GM21737 (cell line): ENCODE results near the gene NF1.
"Not testable (repeated sequence)": the region's sequence is repeated elsewhere in the genome, so short reads cannot be mapped to it uniquely, and the experiment has no call there.

Source experiments
- ATAC-seq: cut with Tn5 transposase; IDR thresholded peaks from one replicate; pipeline ENCODE4 v1.9.1; 2021; ENCODE audit warnings: mild to moderate bottlenecking, moderate library complexity; ENCODE audit not compliant: unreplicated experiment

Gene NF1

DNA sequence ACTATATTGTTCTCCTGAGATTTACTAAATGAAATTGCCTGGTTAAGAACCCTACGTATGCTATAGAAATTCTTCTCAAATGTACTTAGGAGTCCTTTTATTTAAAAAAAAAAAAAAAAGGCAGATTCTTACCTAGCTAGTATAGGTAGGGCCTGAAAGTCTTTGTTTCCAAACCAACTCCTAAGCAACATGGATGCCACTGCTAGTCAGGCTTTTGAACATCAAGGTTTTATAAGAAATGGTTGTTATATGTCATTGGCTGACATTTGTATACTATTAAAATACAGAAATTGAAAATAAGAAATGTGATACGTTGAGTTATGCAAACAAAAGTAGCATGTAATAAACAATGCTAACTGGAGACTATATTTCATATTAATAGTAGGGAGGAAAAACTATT is 225.5 kb downstream of the NF1 start:
- ATAC-seq: no peak

DNA sequence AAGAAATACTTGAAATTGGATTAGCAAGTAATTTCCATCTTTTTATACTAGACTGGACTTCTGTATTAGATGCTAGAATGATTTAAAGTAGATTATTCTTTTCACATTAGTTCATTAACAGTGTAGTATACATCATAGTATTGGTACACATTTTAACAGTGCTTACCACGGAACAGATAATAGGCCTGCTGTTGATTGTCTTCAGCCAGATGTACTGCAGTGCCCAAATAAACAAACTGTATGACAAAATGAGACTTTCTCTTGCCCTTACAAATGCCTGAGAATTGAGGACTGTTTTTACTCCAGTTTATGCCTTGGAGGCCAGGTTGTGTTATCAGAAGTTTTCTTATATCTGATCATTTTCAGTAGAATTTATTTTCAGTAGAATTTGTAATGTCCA is 226.0 kb downstream of the NF1 start:
- no peak for ATAC-seq

DNA sequence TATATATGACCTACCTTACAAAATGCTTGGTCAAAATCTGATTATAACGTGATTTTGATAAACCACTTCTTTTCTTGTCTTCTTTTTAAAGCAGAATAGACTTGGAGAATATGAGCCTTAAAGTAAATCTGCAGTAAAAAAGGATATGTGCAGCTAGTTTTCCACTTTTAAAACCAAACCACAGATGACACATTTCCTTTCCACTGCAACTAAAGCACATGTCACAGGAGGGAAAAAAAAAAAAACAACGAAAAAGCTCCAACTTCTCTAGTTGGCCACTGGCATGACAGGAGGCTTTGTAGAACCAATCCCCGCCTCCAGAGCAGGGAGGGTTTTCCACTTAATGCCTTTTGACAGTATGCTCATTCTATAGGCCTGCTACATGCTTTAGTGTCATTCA is 226.7 kb downstream of the NF1 start, which contains the start of gene EVI2A:
Gene EVI2A (minus strand): TSS at position 142 of the 400 bp plus-strand sequence. CDS start 2,609 bp downstream, outside the sequence.
- ATAC-seq: no peak

DNA sequence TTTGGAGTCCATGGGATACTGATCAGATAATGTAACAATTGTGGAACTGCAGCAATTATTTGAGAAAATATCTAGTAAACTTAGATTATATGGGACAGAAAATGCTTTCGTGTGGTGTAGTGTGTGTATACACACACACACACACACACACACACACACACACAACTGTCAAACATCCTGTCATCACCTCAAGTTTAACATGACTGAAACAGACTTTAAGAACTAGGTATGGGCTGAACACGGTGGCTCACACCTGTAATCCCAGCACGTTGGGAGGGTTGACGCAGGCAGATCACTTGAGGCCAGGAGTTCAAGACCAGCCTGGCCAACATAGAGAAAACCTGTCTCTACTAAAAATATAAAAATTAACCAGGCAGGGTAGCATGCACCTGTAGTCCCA is 227.2 kb downstream of the NF1 start:
- ATAC-seq: no peak

DNA sequence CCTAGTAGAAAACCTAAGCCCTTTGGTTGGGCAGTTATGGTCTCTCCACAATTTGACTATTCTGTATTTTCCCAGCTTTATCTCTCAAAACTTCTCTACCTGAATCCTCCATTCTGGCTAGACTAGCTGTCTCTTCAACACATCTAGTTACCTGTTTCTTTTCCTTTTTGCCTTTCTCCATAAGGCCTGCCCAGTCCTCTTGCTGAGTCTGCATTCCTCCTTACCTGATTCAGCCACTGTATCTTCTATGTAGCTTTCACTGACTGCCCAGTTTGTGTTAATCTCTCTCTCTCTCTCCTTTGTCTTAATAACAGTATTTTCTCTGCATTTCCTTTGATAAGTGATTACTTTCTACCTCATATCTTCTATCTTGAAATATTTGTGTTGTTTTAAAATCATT is 228.8 kb downstream of the NF1 start:
- no peak for ATAC-seq

DNA sequence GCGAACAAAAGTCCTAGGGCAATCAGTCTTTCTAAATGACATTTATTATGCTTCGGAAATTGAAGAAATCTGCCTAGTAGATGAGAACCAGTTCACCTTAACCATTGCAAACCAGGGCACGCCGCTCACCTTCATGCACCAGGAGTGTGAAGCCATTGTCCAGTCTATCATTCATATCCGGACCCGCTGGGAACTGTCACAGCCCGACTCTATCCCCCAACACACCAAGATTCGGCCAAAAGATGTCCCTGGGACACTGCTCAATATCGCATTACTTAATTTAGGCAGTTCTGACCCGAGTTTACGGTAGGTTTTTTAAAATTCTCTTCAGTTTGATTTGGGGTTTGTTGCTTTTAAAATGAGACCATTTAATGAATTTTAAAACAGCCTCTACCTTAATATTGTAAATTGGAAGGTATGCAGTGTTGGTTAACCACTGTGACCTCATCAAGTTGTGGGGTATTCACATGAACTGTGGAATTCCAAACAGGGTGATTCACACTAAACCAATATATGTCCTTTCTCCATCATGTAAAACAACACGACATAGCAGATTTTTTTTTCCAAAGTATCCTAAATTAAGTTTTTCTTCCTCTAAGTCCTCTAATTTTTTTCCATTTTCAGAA is 232.9 kb downstream of the NF1 start:
- no peak for ATAC-seq

DNA sequence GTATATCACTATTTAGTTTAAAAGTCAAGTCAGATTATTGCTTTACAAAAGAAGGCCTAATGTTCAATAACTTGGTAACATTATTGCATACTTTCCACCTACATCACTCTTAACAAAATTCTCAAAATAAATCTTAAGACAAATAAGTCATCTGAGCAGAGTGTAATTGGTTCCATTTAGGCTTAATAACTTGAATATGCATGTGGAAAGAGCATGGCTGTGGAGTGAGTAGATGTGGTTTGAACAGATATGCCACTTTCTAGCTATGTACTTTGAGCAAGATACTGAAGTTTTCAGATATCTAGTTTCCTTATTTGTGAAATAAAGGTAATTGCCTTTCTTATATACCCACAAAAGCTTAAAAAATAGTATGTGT is 233.4 kb downstream of the NF1 start:
- no peak for ATAC-seq

DNA sequence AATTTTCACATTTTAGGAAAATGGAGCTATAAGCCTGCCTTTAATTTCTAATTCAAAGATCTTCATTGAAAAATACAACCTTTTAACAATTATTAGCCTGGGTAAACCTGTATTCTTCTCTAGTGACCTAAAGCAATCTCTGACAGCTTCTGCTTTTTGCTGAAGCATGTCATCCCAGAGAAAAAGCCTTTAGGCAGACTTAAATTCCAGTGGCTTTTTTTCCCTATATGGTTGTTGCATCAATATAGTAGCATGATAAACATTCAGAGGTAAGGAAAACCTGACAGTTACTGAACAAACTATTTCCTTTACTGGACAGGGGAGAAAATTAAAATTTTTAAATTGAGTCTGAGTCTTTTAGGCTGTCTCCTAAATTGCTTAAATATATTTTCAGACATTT is 234.4 kb downstream of the NF1 start:
- no peak for ATAC-seq

DNA sequence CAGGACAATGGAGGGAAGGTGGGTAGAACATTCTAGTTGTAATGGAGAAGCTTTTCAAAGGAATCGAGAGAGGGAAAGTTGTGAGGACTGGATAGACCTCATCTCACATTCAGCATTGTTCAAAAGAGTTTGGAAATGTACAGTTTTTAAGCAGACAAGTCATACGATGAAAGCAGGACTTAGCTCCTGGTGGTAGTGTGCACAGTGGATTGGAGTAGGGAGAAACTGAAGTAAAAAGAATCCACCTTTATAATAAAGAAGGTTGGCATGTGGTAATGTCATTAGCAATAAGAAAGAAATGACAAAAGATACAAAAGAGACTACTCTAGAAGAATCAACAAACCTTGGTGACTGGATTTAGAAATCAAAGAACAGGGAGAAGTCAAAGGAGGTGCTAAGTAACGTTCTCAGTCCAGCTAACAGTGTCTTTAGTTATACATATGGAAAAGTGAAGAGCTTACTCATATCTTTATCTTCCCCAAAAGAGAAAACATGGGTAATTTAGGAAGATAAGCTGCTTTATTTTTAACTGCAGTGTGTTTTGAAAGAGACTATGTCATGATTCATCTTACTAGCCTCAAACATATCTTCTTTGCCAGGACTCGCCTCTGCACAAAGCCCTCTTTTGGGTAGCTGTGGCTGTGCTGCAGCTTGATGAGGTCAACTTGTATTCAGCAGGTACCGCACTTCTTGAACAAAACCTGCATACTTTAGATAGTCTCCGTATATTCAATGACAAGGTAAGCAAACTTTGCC is 245.3 kb downstream of the NF1 start:
- ATAC-seq: no peak

DNA sequence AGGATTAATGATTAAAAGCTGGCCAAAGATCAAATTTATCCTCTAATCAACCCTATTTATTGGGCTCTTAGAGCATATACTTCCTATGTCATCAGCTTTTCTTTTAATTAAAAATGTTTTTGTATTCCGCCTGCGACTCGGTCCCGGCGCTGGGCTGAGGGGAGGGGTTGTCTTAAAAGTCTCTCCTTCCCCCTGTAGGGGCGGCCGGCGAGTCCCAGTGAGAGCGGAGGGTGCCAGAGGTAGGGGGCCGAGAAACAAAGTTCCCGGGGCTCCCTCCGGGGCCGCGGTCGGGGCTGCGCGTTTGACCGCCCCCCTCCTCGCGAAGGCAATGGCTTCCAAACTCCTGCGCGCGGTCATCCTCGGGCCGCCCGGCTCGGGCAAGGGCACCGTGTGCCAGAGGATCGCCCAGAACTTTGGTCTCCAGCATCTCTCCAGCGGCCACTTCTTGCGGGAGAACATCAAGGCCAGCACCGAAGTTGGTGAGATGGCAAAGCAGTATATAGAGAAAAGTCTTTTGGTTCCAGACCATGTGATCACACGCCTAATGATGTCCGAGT is 250.5 kb downstream of the NF1 start:
- ATAC-seq: not testable (repeated sequence)

DNA sequence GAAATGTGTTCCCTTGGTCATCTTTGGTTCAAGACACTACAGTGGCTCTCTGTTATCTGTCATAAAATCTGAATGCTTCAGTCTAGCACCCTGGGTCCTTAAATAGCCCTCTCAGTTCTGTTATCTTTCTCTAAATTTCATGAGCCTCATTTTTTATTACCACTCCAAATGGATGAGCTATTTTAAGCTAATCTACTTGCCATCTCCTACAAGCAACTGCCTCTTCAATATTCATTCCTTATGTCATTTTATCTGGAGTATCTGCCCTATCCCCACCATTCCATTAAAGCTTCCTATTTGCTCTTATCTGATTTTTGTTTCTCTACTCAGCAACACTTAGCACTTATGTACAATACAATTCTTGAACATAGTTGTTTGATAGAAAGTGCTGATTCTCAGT is 254.7 kb downstream of the NF1 start:
- ATAC-seq: no peak

DNA sequence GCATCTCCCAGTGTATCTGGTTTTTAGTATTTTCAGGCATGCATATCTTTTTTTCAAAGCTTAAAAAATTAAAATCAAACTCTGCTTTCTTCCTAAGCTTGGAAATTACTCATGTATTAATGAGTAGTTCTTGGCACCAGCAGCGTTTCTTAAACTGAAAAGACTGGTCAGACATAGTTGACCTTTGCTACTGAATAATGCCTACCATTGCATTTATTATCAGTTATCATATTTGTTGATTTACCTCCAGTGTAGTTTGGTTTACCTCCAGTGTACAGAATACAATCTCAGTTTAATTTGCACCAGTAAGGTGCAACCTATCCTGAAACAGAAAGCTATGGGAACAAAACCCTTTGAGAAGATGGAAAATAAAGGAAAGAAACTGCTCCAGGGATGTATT is 261.2 kb downstream of the NF1 start:
- no peak for ATAC-seq

DNA sequence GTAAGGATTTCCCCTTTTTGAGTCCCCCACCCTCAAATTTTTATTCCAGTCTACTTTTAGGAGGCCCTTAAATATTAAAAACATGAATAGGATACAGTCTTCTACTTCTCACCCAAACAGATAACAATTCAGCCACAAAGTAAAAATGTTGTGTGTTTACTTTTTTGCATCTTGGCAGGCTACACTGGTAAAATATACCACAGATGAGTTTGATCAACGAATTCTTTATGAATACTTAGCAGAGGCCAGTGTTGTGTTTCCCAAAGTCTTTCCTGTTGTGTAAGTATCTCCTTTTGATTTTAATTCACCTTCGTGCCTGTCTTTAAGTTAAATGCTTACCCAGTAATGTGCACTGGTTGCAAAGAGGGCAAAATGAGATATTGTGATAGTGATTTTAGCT is 262.3 kb downstream of the NF1 start:
- ATAC-seq: no peak

DNA sequence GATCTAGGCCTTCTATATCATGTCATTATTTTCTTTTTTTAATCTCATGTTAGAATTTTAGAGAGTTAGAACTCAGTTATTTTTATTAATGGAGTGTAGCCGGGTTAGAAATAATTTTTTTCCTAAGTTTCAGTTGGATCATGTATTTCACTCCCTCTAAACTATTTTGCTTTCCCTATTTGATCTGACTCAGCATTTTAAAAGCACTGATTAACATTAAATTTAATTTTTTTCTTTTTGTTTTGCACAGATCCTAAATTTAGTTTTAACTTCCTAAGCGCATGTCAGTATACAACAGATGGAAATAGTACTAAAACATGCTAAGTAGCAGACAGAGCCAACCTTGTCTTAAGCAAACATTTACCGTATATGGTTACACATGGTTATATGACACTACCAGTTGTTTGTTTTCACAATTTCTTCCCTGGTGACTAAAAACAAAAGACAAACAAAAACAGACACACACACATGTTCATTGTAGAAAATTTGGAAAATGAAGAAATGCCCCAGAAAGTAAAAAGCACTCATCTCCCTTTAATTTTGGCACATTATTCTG is 263.1 kb downstream of the NF1 start:
- no peak for ATAC-seq

DNA sequence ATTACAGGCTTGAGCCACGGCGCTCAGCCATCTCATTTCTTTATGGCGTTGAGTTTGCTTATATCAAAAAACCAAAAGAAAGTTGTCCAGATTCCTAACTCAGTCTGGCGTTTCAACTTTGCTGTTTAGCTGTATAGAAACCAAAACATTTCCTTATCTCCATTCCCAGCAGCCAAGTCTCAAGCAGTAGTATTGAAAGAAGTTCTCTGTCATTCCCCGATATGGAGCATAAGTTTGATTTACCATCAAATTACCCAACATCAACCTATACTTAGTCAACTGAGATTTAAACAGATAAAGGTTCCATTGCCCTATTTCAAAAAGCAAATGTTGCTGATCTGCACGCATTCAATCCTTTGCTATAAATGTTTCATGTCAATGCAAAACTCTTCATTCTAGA is 269.2 kb downstream of the NF1 start:
- no peak for ATAC-seq

DNA sequence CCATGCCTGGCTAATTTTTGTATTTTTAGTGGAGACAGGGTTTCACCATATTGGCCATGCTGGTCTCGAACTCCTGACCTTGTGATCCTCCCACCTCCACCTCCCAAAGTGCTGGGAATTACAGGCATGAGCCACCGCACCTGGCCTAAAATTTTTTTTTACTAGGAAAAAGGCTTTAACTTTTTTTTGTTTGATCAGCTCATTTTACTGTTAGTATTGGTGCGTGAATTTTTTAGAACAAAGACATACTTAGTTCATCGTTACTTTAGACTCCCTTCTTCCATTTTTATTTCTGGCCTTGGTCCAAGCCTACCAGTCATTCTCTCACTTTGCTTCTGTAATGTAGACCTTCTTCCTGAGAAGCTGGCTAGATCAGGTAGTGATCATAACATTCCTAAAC is 271.3 kb downstream of the NF1 start:
- no peak for ATAC-seq

DNA sequence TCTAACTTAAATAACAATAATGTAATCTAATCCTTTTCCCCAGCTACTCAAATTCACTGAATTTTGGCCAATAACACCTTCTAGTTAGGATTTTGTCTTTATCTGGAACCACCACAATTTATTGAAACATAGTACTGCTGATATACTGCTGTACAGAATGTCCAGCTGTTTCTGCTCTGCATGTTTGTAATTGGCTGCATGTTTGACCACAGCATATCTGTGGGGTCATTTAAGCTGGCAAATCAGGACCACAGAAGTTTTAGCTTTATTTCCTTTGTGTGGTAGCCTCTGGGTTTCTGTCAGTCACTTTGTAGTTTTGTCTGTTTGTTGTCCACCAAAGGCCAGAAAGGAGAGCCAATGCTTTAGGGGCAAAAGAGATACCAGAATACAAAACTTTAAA is 274.5 kb downstream of the NF1 start:
- ATAC-seq: no peak

DNA sequence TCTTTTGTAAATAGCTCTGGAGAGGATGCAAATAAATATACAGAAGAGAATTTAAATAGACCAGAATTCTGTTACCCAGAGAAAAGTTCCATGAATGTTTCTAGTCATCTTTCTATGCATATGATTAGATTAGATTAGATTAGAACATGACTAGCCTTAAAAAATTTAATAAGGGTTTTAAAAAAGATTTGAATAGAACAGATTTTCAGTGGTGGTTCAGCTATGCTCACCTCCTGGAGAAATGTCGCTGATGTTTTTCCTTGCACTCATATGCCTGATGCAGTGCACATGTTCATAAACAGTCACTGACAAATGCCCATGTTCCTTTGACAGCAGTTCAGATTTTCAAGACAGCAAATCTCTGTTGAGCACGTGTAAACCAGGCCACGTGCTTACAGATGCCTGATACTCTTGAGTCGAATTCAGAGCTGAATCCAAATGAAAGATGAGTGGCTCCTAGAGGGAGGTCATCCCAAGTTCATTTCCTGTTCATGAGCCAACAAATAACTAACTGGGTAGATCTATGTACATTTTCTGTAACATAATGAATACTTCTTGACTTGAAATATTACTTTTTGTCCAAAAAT is 276.8 kb downstream of the NF1 start:
- no peak for ATAC-seq

DNA sequence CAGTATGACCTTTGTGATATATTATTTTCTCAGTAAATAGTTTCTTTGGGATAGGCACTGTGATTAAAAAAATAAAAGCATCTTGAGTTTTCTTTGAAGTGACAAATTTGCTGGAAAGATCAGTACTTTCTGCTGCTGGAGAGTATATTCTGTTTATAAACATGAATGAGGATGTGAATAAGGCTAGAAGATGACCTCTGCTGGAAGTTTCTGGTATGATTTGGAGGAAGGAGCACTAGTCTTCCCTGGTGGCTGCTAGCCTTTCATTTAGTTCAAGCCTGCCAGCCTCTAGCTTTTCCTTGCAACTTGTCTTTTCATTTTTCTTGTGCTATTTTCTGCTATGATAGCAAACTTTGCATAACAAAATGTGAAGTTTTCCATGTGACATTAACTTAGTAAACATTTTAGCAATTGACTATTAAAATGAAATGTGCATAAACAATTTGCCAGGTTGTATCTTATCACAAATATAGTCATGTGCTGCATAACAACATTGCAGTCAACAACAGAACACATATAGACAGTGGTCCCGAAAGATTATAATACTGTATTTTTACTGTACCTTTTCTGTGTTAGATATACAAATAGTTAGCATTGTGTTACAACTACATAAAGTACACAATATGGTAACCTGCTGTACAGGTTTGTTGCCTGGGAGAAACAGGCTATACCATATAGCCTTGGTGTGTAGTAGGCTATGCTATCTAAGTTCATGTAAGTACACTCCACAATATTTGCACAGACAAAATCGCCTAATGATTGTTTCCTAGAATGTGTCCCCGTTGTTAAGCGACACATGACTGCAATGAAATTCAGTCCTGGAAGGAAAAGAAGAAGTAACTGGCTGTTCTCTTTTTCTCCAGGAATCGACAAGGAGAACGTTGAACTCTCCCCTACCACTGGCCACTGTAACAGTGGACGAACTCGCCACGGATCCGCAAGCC is 278.6 kb downstream of the NF1 start:
- ATAC-seq: no peak

DNA sequence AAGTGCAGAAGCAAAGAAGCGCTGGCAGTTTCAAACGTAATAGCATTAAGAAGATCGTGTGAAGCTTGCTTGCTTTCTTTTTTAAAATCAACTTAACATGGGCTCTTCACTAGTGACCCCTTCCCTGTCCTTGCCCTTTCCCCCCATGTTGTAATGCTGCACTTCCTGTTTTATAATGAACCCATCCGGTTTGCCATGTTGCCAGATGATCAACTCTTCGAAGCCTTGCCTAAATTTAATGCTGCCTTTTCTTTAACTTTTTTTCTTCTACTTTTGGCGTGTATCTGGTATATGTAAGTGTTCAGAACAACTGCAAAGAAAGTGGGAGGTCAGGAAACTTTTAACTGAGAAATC is 279.3 kb downstream of the NF1 start:
- ATAC-seq: no peak

DNA sequence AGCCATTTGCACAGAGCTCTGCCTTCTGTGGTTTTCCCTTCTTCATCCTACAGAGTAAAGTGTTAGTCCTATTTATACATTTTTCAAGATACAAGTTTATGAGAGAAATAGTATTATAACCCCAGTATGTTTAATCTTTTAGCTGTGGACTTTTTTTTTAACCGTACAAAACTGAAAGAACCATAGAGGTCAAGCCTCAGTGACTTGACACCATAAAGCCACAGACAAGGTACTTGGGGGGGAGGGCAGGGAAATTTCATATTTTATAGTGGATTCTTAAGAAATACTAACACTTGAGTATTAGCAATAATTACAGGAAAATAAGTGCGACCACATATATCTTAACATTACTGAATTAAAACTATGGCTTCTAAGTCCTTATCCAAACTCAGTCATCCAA is 279.7 kb downstream of the NF1 start:
- ATAC-seq: no peak
